Measurements from ENCODE around the gene HTR1E.

The HTR1E gene

DNA sequence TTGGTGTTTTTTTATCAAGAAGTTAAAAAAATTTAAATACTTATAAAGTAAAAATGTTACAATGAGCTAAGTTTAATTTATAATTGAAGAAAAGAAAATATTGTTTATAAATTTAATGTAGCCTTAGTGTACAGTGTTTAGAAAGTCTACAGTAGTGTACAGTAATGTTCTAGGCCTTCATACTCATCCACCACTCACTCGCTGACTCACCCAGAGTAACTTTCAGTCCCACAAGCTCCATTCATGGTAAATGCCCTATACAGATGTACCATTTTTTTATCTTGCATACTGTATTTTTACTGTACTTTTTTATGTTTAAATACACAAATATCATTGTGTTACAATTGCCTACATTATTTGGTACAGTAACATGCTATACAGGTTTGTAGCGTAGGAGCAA is 26.0 kb downstream of the HTR1E start:
- H3K27ac ChIP-seq: no peak overlapping the region
- in situ Hi-C loops (cut with HindIII; ENCODE audit: low pct_ligation_motif_present, low sequenced_read_pairs): no loop called here
- no peaks in the 10 kb centered on the region for H3K36me3 ChIP-seq (replicated peaks)
- DNase-seq: no peak
- TF ChIP-seq, protein P1, sequence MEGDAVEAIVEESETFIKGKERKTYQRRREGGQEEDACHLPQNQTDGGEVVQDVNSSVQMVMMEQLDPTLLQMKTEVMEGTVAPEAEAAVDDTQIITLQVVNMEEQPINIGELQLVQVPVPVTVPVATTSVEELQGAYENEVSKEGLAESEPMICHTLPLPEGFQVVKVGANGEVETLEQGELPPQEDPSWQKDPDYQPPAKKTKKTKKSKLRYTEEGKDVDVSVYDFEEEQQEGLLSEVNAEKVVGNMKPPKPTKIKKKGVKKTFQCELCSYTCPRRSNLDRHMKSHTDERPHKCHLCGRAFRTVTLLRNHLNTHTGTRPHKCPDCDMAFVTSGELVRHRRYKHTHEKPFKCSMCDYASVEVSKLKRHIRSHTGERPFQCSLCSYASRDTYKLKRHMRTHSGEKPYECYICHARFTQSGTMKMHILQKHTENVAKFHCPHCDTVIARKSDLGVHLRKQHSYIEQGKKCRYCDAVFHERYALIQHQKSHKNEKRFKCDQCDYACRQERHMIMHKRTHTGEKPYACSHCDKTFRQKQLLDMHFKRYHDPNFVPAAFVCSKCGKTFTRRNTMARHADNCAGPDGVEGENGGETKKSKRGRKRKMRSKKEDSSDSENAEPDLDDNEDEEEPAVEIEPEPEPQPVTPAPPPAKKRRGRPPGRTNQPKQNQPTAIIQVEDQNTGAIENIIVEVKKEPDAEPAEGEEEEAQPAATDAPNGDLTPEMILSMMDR (IDR thresholded peaks at IDR 0.05; ENCODE audit: low read depth, low read length, missing control alignments): no peak
- no peaks in the 10 kb centered on the region for H3K27me3 ChIP-seq (replicated peaks)
- no peak overlapping the region for H3K4me3 ChIP-seq (ENCODE audit: low read depth, low read length)

DNA sequence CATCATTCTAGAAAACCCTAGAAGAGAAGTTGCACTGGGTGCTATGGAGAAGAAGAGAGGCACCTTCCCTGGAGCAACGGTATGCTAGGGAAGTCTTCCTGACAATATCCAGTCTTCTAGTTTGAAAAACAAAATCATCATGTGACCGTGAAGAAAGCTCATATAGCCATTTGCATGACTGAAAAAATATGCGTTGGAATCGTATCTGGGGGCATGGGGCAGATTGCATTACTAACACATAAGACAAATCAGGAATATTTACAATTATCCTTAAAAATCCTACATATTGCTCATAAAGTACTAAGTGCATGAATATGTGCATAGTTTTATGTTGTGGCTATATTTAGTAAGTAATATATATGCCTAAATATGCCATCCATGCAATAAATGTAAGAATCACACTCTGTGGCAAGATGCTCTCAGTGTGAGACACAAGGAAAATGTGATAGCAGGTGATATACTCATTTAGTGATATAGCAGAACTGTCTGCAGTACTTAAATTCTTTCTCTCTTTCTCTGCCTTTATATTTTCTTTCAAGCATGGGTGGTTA is 26.8 kb downstream of the HTR1E start:
- H3K36me3 ChIP-seq (replicated peaks): no peaks in the 10 kb centered on the region
- in situ Hi-C loops (cut with HindIII; ENCODE audit: low pct_ligation_motif_present, low sequenced_read_pairs): no loop called here
- DNase-seq: no peak
- no peak overlapping the region for H3K27ac ChIP-seq
- TF ChIP-seq, protein P1 (IDR thresholded peaks at IDR 0.05; ENCODE audit: low read depth, low read length, missing control alignments): no peak
- no peaks in the 10 kb centered on the region for H3K27me3 ChIP-seq (replicated peaks)
- no peak overlapping the region for H3K4me3 ChIP-seq (ENCODE audit: low read depth, low read length)

DNA sequence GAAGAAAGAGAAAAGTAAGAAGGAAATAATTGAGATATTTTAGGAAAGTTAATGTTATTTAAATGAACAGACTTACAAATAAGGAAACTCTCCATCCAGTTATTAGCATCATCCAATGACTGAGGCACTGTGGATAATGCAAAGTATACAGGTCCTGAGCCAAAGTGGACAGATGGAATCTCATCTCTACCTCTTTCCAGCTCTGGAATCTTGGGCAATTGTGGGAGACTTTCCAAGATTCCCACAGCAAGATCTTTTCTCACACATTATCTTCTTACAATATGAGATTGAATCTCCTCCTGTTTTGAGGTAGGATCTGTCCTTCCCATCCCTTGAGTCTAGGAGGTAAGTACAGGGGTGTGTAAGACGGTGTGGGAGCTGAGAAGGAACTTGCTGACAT is 28.9 kb downstream of the HTR1E start:
- Histone ChIP-seq H3K27ac (no peak overlapping the region), H3K4me3 (ENCODE audit: low read depth, low read length) (no peak overlapping the region), H3K27me3 (replicated peaks) (no peaks in the 10 kb centered on the region), H3K36me3 (replicated peaks) (no peaks in the 10 kb centered on the region)
- DNase-seq: no peak
- in situ Hi-C loops (cut with HindIII; ENCODE audit: low pct_ligation_motif_present, low sequenced_read_pairs): no loop called here
- TF ChIP-seq, protein P1 (IDR thresholded peaks at IDR 0.05; ENCODE audit: low read depth, low read length, missing control alignments): no peak

DNA sequence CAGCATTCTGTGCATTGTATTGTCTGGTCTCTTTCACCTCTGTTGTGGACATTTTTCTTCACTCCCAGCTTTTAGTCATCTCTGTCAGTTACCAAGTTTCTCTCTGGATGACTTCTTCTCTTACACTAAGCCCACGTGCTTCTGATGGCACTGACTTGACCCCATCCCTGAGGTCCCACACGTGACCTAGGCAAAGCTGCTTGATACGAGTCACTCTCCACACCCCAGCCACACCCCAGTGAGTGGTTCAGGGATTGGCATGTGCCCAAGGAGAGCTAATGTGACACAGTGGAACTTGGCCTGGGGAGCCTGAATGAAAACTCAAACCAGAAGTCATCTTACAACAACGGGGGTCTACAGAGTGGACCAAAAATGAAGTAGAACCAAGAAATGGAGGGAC is 32.2 kb downstream of the HTR1E start:
- TF ChIP-seq, protein P1 (IDR thresholded peaks at IDR 0.05; ENCODE audit: low read depth, low read length, missing control alignments): no peak
- H3K4me3 ChIP-seq (ENCODE audit: low read depth, low read length): no peak overlapping the region
- H3K27ac ChIP-seq: no peak overlapping the region
- DNase-seq: no peak
- in situ Hi-C loops (cut with HindIII; ENCODE audit: low pct_ligation_motif_present, low sequenced_read_pairs): no loop called here
- H3K27me3 ChIP-seq (replicated peaks): no peaks in the 10 kb centered on the region
- no peaks in the 10 kb centered on the region for H3K36me3 ChIP-seq (replicated peaks)

DNA sequence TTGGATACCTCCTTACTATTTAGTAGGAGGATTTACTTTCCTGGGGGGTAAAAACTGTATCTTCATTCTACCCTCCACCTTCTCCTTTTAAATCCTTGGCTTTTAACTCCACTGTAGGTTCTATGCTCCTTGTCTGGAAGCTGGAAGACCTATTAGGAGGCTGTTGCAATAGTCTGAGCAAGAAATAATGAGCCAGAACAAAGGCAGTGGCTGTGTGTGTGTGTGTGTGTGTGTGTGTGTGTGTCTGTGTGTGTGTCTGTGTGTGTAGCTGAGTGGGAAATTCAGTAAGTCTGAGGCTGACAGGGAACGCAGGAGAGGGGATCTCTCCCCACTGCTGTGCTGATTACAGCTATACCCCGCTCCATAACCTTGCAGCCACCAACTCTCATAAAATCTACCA is 35.8 kb downstream of the HTR1E start:
- in situ Hi-C loops (cut with HindIII; ENCODE audit: low pct_ligation_motif_present, low sequenced_read_pairs): no loop called here
- DNase-seq: no peak
- Histone ChIP-seq H3K27me3 (replicated peaks) (no peaks in the 10 kb centered on the region), H3K4me3 (ENCODE audit: low read depth, low read length) (no peak overlapping the region), H3K36me3 (replicated peaks) (no peaks in the 10 kb centered on the region), H3K27ac (no peak overlapping the region)
- TF ChIP-seq, protein P1 (IDR thresholded peaks at IDR 0.05; ENCODE audit: low read depth, low read length, missing control alignments): no peak

DNA sequence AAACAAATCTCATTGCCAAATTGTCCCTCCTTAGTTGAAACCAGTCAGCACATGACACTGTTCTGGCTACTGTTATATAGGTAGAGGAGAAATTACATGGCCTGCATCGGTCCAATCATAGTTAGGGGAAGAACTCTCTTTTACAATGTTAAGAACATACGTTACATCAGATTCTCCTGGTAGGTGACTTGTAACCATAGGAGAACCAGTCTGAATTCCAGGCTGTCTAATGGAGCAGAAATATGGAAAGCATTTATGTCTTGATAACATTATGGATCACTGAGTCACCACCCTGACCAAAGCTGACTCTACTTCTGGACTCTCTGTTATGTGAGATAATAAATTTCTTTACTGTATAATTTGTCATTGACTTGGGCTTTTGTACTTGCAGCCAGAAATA is 40.9 kb downstream of the HTR1E start:
- no peaks in the 10 kb centered on the region for H3K27me3 ChIP-seq (replicated peaks)
- no peaks in the 10 kb centered on the region for H3K36me3 ChIP-seq (replicated peaks)
- no peak for DNase-seq
- H3K27ac ChIP-seq: no peak overlapping the region
- TF ChIP-seq, protein P1 (IDR thresholded peaks at IDR 0.05; ENCODE audit: low read depth, low read length, missing control alignments): no peak
- in situ Hi-C loops (cut with HindIII; ENCODE audit: low pct_ligation_motif_present, low sequenced_read_pairs): no loop called here
- H3K4me3 ChIP-seq (ENCODE audit: low read depth, low read length): no peak overlapping the region

Measured in brain microvascular endothelial cell (primary cell).